Activated B cell treated with CpG ODN at 0.5 μM for 24 hours (primary cell): Measurements from ENCODE around the gene NFIB. TPM values are rescaled to one million over a fixed set of nuclear protein-coding genes. Genes with fewer than 3 reads are reported as not detected.

Source experiments
- ATAC-seq: fragments of 200-7000 bp; cut with Tn5 transposase; one replicate; pipeline ENCODE4 v1.10.0; 2021; ENCODE audit warnings: low read depth, mild to moderate bottlenecking, moderate library complexity
- CTCF ChIA-PET: fragments of 350-600 bp; sonication (Branson Sonifier 250); formaldehyde crosslinking; loops from one replicate; lab custom pipeline; 2021; ENCODE audit warnings: antibody characterized with exemption; lab: Charles Lee
- POLR2A ChIA-PET: fragments of 350-600 bp; sonication (Branson Sonifier 250); formaldehyde crosslinking; loops from one replicate; lab custom pipeline; 2021; ENCODE audit warnings: antibody characterized with exemption; lab: Charles Lee
- DNase-seq: peaks from one replicate; pipeline ENCODE4 v3.0.0; 2022
- H3K27ac Mint-ChIP-seq: one replicate; pipeline ENCODE4 v1.8.0; 2020; ENCODE audit warnings: mixed read lengths
- H3K27me3 Mint-ChIP-seq: one replicate; pipeline ENCODE4 v1.8.0; 2021; ENCODE audit warnings: mixed read lengths
- H3K36me3 Mint-ChIP-seq: one replicate; pipeline ENCODE4 v1.8.0; 2021; ENCODE audit warnings: low read depth, mixed read lengths
- H3K4me1 Mint-ChIP-seq: one replicate; pipeline ENCODE4 v1.8.0; 2021; ENCODE audit warnings: mixed read lengths
- H3K4me3 Mint-ChIP-seq: one replicate; pipeline ENCODE4 v1.8.0; 2020; ENCODE audit warnings: mild to moderate bottlenecking, mixed read lengths
- H3K9me3 Mint-ChIP-seq: one replicate; pipeline ENCODE4 v1.8.0; 2020; ENCODE audit warnings: mixed read lengths
- intact Hi-C: fragments of 100-400 bp; cut with micrococcal nuclease; formaldehyde crosslinking; loops from one replicate; pipeline ENCODE4 v1.15.1; 2024
- total RNA-seq: library from RNA; stranded (reverse); gene quantifications from 2 replicates; pipeline ENCODE4 v1.2.3, GENCODE V29; 2022
- TF ChIP-seq, protein P1 (sequence below): fragments of 200-600 bp; IDR thresholded peaks from one replicate; pipeline ENCODE4 v1.8.0; 2022; ENCODE audit warnings: antibody characterized with exemption, mild to moderate bottlenecking

The NFIB gene
- total RNA-seq, 1 donor from 2014 or later: not detected

- Mint-ChIP-seq H3K4me1 (no peaks in the 10 kb centered on the region), H3K36me3 (no peaks in the 10 kb centered on the region), H3K4me3 (no peak overlapping the region), H3K27ac (no peak overlapping the region), H3K9me3 (no peaks in the 10 kb centered on the region), H3K27me3 (no peaks in the 10 kb centered on the region)
- DNase-seq (no peak), ATAC-seq (no peak)
- CTCF ChIA-PET: no interaction called here
- POLR2A ChIA-PET: no interaction called here
- TF ChIP-seq, protein P1, sequence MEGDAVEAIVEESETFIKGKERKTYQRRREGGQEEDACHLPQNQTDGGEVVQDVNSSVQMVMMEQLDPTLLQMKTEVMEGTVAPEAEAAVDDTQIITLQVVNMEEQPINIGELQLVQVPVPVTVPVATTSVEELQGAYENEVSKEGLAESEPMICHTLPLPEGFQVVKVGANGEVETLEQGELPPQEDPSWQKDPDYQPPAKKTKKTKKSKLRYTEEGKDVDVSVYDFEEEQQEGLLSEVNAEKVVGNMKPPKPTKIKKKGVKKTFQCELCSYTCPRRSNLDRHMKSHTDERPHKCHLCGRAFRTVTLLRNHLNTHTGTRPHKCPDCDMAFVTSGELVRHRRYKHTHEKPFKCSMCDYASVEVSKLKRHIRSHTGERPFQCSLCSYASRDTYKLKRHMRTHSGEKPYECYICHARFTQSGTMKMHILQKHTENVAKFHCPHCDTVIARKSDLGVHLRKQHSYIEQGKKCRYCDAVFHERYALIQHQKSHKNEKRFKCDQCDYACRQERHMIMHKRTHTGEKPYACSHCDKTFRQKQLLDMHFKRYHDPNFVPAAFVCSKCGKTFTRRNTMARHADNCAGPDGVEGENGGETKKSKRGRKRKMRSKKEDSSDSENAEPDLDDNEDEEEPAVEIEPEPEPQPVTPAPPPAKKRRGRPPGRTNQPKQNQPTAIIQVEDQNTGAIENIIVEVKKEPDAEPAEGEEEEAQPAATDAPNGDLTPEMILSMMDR: no peak
- intact Hi-C loops: no loop called here
Measured at GRCh38 chr9:14188011-14188410, 125.9 kb downstream of the NFIB start.

GRCh38 chr9:14186096-14186495 lies 127.8 kb downstream of the NFIB start:
- no peaks in the 10 kb centered on the region for H3K4me1 Mint-ChIP-seq
- intact Hi-C loops: no loop called here
- CTCF ChIA-PET: no interaction called here

DNA sequence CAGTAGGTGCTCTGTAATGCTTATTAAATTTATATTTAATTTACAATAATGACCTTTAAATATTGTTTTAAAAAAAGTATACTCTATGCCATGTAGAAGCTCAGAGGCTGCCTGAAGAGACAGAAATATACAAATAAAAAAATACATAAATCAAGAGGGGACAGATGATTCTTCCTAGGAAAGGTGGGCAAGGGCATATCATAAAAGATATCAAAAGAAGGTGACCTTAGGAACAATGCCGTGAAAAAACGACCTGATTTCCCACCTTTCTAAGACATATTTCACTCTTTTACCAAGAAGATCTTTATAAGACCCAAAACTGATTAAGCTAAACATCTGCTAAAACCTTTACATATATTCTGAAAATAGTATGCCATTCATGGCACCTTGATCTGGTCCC lies 128.9 kb downstream of the NFIB start:
- no peak overlapping the region for H3K27ac Mint-ChIP-seq

More at GRCh38 chr9:14186096-14186495, 127.8 kb downstream of the NFIB start:
- TF ChIP-seq, protein P1: no peak
- no peak for ATAC-seq
- POLR2A ChIA-PET: no interaction called here
- no peak overlapping the region for H3K27ac Mint-ChIP-seq
- no peaks in the 10 kb centered on the region for H3K9me3 Mint-ChIP-seq
- no peaks in the 10 kb centered on the region for H3K27me3 Mint-ChIP-seq
- no peaks in the 10 kb centered on the region for H3K36me3 Mint-ChIP-seq
- DNase-seq: no peak
- H3K4me3 Mint-ChIP-seq: no peak overlapping the region

DNA sequence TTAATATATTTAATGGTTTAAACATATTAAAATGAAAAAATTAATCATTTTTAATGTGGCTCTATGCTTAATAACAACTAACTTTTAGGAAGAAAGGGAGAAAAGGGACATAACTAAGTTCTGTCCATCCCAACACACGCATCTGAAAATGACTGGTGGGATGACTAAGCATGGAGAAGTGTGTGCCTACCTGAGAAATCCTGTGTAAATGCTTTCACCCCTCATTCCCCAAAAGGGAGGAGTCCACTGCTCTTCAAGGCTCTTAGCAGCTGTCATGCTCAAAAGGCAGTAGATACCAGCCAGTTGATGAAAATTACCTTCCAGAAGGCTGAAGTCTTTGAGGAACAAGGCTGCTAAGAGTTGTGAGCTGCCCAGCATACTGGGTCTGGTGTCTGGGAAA lies 130.9 kb downstream of the NFIB start:
- Mint-ChIP-seq H3K9me3 (no peaks in the 10 kb centered on the region), H3K27ac (no peak overlapping the region), H3K27me3 (no peaks in the 10 kb centered on the region), H3K4me3 (no peak overlapping the region), H3K4me1 (no peaks in the 10 kb centered on the region), H3K36me3 (no peaks in the 10 kb centered on the region)
- ChIA-PET POLR2A (no interaction called here), CTCF (no interaction called here)
- no peak for ATAC-seq
- intact Hi-C loops: no loop called here
- TF ChIP-seq, protein P1: no peak
- no peak for DNase-seq

More for the DNA sequence above, 128.9 kb downstream of the NFIB start:
- ChIA-PET CTCF (no interaction called here), POLR2A (no interaction called here)
- DNase-seq: no peak
- H3K9me3 Mint-ChIP-seq: no peaks in the 10 kb centered on the region
- no peaks in the 10 kb centered on the region for H3K4me1 Mint-ChIP-seq
- TF ChIP-seq, protein P1: no peak
- no peaks in the 10 kb centered on the region for H3K27me3 Mint-ChIP-seq
- no peaks in the 10 kb centered on the region for H3K36me3 Mint-ChIP-seq
- intact Hi-C loops: no loop called here
- H3K4me3 Mint-ChIP-seq: no peak overlapping the region
- ATAC-seq: no peak

DNA sequence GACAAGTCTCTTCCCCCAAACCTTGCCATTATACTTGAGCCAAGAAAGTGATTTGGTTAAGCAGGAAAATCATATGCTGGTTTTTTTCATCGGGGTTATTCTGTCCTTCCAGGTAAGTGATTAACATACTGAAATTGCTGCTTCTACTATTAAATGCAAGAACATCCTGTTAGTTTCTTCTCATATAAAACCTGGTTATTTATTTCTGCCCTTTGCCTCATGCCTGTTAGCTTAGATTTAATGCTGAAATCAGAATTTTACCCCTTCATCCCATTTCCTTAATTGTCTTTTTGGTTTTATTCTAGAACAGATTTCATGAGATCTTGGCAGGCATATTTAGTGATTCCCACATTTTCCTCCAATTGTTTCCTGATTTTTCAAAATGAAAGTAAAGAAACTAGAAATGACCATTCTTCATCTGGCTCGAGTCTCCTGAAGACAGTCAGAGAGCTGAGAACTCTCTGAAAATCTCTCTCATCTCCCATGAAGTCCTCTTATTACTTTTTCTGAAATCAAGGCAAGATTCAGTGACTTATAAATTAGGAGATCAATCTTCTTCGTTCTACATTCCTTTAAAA lies 132.9 kb downstream of the NFIB start:
- no peak overlapping the region for H3K27ac Mint-ChIP-seq
- POLR2A ChIA-PET: no interaction called here
- no peaks in the 10 kb centered on the region for H3K9me3 Mint-ChIP-seq
- CTCF ChIA-PET: no interaction called here
- TF ChIP-seq, protein P1: no peak
- intact Hi-C loops: no loop called here
- no peak overlapping the region for H3K4me3 Mint-ChIP-seq
- H3K27me3 Mint-ChIP-seq: no peaks in the 10 kb centered on the region
- DNase-seq (no peak), ATAC-seq (no peak)
- H3K36me3 Mint-ChIP-seq: no peaks in the 10 kb centered on the region
- H3K4me1 Mint-ChIP-seq: no peaks in the 10 kb centered on the region
